LNCAP (cell line): ENCODE results near the gene LRRC47.

Experiments
- CTCF ChIP-seq: fragments of 450-650 bp; IDR thresholded peaks from 2 replicates; pipeline ENCODE4 v1.5.1; 2017; ENCODE audit warnings: mild to moderate bottlenecking

Gene LRRC47

GRCh38 chr1:3733883-3734589 is 62.3 kb downstream of the LRRC47 start:
- TF ChIP-seq CTCF, result no peak

DNA sequence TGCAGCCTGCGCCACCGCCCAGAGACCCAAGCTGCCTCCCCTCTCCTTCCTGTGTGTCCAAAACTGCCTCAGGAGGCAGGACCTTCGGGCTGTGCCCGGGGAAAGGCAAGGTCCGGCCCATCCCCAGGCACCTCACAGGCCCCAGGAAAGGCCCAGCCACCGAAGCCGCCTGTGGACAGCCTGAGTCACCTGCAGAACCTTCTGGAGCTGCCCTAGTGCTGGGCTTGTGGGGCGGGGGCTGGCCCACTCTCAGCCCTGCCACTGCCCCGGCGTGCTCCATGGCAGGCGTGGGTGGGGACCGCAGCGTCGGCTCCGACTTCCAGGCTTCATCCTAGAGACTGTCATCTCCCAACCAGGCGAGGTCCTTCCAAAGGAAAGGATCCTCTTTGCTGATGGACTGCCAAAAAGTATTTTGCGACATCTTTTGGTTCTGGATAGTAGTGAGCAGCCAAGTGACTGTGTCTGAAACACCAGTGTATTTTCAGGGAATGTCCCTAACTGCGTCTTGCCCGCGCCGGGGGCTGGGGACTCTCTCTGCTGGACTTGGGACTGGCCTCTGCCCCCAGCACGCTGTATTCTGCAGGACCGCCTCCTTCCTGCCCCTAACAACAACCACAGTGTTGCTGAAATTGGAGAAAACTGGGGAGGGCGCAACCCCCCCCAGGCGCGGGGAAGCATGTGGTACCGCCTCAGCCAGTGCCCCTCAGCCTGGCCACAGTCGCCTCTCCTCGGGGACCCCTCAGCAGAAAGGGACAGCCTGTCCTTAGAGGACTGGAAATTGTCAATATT is 63.0 kb downstream of the LRRC47 start:
- TF ChIP-seq CTCF, result no peak

GRCh38 chr1:3732434-3733093 is 63.7 kb downstream of the LRRC47 start:
- no peak for TF ChIP-seq CTCF

DNA sequence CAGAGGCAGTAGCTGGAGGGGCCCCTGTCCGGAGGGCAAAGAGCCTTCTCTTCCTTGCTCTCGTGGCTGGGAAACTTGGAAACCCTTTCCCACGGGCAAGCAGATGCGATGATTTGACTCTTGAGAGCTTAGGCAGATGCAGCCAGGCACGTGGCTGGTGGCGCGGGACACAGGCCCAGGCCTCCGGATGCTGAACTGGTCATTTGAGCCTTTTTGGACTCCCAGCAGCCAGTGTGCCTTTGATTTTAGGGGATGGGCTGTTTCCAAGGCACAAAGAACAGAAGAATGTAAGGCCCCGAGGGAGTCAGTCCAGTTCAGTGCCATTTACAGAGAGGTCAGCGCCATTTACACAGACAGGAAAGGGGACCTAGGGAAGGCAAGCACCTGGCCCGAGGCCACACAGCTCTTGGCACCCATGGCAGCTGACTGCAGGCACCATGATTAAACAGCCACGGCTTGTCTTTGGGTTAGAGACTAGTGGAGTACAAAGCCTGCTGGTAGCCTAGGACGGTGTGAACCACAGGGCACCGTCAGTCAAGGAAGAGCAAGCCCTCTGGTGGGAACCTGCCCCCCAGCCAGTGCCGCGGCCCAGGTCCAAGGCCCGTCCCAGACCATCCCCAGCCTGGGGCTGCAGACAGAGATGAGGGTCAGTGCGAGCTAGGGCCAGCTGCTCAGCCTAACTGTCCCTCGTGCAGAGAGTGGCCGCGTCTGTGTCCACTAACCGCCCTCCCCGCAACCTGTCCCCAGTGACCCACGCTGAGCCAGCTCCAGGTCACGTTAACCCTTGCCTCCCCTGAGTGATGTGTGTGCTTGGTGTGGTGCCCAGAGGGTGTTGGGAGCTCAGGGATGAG is 64.5 kb downstream of the LRRC47 start:
- no peak for TF ChIP-seq CTCF

GRCh38 chr1:3730543-3731247 is 65.6 kb downstream of the LRRC47 start:
- no peak for TF ChIP-seq CTCF

GRCh38 chr1:3729594-3730542 is 66.4 kb downstream of the LRRC47 start:
- TF ChIP-seq CTCF, result no peak
